GM19467 (cell line): ENCODE results near the gene FBXL17.

Source experiments
- ATAC-seq: cut with Tn5 transposase; IDR thresholded peaks from one replicate; pipeline ENCODE4 v1.9.1; 2021; ENCODE audit warnings: mild to moderate bottlenecking, moderate library complexity; ENCODE audit not compliant: unreplicated experiment

Gene FBXL17

DNA sequence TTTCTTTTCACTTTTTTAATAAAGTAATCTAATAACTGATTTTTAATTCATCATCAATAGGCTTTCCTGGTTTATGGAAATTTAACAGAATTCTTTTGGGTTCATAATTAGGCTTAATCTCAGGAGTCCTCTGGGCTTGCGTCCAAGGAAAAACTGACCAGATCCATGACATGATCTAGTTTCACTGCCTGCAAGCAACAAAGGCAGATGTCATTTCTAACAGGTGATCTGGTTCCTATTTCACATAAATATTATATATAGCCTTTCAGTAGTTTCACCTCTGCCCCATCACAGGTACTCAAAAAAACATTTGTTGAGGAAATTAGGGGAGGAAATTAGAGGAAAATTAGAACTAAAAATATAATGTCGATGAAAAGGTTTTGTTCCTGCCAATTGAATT lies 126.4 kb downstream of the FBXL17 start:
- no peak for ATAC-seq

DNA sequence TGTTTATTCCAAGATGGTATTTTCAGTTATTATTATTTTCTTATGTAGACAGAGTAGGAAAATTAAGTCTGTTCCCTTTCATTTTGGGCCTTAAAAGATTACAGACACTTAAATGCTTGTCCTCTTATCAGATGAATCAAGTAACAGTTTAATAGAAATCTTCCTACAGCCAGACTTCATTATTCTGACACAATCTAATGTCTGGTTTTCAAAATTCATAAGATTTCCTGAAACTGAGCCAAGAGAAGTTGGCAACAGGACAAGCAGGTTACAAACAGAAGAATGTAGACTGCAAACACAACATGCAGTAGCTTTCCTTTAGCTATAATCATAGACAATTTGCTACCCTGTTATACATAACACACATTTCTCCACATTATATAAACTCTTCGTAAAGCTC lies 130.5 kb downstream of the FBXL17 start:
- ATAC-seq, result no peak

DNA sequence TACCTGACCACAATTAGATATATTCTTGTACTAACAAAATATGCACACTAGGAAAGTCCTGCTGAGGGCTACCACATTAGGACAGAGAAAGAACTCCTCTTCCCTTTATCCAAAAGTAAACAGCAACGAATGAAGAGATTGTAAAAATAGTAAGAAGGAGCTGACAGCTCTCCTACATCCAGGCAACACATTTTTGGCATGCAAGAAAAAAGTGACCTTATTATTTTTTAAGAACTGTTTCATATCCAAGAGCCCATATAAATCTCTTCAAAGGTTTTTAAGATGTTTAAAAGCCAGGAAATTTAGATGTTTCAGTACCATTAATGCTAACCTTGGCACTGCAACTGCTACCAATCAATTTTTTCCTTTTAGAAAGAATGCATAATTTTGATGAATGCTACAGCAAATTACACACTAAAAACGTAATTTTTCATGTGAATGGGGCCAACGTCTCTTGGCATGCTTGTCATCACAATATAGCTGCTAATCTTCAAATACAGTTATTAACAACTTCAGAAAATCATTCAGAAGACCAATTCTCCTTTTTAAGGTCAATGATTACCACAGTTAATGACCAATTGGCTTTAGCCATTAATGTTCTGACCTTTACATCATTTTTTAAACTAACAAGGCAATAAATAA lies 132.0 kb downstream of the FBXL17 start:
- no peak for ATAC-seq

DNA sequence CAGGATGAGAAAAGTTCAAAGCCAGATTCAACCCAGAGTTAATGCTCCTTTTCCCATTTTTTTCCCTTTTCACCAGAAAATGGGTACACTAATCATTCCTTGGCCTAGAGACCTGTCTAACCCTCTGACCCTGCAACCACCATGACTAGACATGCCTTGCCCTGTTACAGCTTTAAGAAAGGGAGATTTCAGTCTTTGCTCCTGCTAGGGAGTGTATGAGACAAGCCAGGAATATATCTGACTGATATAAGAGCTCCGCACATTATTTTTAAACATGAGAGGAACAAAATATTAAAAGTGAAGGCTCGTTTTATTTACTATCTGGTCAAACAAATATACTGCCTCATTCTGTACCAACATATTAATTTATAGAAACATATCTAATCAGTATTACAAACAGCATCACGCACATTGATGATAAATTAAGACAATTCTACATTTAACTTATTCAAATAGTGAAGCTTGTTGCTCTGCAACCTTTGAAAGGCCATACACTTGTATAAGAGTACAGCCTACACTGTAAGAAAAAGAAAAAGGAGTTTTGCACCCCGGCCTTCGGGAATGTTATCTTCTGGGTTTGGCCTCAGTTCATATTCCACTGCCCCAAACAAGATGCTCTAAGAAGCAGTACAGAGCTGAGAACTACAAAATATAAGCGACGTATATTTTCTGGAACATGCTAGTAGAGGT lies 132.7 kb downstream of the FBXL17 start:
- ATAC-seq, result no peak

DNA sequence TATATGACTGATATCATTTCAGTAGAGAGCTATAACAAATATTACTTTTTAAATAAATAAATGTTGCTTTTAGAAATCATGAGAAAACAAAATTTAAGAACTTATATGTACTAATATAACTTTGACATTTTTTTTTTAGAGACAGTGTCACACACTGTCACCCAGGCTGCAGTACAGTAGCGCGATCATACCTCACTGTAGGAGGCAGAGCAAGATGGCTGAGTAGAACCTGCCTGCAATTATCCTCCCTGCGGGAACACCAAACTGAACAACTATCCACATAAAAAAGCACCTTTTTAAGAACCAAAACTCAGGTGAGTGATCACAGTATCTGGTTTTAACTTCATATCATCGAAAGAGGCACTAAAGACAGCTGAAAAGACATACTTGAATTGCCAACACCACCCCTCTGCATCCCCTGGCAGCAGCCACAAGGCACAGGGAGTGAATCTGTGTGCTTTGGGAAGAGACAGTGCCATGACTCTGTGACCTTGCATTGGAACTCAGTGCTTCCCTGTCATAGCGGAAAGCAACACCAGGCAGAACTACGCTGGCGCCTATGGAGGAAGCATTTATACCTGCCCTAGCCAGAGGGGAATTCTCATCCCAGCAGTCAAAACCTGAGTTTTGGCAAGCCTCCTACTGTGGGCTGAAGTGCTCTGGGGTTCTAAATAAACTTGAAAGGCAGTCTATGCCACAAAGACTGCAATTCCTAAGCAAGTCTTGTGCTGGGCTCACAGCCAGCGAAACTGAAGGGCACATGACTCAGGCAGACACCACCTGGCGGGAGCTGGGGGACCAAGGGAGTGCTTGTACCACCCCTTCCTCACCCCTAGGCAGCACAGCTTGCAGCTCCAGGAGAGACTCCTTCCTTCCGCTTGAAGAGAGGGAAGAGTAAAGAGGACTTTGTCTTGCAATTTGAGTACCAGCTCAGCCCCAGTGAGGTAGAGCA lies 142.7 kb downstream of the FBXL17 start:
- ATAC-seq, result no peak

DNA sequence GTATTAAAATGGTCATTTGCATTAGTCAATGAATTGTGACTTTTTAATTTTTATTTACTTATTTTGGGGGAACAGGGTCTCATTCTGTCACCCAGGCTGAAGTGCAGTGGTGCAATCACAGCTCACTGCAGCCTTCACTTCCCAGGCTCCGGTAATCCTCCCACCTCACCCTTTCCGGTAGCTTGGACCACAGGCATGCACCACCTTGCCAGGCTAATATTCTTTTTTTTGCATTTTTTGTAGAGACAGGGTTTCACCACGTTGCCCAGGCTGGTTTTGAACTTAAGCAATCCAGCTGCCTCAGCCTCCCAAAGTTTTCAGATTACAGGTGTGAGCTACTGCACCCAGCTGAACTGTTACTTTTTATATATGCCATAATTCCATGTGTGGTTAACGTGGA lies 143.4 kb downstream of the FBXL17 start:
- ATAC-seq, result no peak

DNA sequence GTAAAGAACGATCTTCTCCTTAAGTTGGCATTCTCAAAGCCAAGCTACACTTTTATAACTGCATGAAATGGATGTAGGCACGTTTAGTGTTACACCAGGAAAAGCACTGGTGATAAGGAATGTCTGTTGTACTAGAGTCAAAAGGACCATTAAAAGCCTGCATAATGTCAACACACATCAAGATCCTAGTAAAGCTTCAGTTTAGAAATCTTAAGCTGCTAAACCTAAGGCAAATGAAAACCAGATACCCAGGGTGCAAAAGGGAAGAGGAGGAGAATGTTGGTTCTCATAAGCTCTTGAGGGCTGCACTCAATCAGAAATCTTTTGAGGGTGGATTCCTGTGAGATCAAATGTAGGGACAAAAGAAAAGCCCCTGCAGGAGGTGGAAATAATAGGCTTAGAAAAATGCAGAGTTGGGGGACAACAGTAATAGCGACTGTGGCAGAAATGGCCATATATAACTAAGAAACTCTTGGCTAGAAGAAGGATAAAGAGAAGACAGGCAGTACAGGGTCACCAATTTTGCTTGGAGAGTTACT lies 148.2 kb downstream of the FBXL17 start:
- no peak for ATAC-seq

DNA sequence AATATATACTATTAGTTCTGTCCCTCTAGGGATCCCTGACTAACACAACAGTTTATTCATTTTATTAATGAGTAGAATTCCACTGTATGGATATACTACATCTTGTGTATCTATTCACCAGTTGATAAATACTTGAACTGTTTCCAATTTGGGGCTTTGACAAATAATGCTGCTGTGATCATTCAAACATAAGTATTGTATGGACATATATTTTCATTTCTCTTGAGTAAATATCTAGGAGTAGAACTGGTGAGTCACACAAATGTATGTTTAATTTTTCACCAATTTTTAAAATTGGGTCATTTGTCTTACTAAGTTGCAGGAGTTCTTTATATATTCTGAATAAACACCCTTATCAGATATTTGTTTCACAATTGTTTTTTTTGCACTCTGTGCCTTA lies 149.1 kb downstream of the FBXL17 start:
- ATAC-seq, result no peak

DNA sequence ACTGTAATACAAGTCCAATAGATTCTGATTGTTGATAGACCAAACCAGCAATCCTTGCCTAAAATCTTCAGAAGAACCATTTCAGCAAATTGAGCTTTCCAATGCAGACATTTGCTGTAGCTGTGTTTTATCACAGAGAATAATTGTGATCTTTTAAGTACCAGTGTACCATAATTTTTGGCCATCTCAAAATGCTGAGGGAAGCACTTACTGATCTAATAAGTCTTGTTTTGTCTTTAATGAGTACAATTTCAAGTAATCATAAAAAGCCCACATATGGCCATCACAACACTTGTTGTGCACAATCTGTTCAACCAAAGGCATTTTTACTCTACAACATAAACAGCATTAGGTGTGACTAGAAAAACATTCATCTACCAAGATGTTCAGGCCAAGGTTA lies 159.9 kb downstream of the FBXL17 start:
- no peak for ATAC-seq

DNA sequence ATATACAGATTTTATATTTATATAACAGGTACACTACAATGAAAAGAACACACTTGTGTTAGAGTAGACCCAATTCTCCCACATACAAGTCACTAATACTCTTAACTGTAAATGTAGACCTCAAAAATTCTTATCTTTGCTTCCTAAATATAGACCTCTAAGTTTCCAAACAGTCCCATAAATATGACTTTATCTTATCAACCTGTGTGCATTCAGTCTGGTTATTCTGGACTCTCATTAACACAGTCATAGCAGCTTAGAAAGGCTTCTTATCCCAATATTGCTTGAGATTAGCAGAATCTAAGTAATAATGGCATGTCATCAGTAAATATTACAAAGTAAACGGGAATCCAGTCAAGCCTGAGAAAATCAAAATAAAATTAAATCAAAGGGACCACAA lies 161.1 kb downstream of the FBXL17 start:
- no peak for ATAC-seq

DNA sequence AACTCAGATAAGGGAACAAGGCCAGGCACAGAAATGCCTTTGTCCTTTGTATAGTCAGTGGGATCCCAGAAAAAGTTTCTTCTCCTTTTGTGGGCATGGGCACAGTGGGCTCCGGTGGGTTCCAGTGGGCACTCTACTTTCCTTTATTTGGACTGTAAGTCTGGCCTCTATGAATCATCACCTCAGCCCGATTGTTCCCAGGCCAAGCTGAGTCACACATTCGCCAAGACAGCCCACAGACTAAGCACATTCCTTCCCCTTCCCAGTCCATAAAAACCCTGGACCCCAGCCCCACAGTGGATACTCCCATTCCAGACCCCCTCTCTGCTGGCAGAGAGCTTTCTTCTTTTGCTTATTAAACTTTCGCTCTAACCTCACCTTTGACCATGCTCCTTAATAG lies 165.0 kb downstream of the FBXL17 start:
- no peak for ATAC-seq

DNA sequence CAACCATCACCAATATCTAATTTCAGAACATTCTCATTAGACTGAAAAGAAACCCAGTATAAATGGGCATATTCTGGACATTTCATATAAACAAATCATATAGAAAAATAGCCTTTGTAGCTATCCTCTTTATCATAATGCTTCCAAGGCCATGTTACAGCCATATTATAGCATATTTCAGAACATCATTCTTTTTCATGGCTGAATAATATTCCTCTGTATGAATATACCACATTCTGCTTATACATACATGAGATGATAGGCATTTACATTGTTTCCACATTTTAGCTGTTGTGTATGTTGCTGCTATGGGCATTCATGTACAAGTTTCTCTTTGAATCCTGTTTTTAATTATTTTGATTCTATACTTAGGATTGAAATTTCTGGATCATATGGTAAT lies 167.0 kb downstream of the FBXL17 start:
- no peak for ATAC-seq

DNA sequence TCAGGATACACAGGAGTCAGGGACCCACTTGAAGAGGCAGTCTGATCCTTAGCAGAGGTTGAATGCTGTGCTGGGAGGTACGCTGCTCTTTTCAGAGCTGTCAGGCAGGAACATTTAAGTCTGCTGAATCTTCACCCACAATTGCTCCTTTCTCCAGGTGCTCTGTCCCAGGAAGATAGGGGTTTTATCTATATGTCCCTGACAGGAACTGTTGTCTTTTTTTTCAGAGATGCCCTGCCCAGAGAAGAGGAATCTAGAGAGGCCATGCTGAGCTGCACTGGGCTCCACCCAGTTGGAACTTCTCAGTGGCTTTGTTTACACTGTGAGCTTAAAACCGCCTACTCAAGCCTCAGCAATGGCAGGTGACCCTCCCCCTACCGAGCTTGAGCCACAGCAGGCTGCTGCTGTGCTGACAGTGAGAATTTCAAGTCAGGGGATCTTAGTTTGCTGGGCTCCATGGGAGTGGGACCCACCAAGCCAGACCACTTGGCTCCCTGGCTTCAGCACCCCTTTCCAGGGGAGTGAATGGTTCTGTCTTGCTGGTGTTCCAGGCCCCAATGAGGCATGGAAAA lies 169.0 kb downstream of the FBXL17 start:
- no peak for ATAC-seq

DNA sequence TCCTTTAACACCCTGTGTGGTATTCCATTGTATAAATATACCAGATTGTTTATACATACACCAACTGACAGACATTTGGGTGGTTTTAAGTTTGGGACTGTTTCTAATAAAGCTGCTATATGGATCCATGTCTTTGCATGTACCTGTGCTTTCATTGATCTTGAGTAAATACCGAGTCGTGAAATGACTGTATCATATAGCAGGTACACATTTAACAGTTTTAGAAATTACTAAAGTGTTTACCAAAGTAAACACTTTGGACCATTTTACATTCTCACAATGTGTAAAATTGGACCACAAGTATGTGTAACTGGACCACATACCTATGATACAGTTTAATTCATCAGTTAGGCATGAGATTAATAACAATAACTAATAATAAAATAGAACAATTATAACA lies 175.2 kb downstream of the FBXL17 start:
- ATAC-seq, result no peak

DNA sequence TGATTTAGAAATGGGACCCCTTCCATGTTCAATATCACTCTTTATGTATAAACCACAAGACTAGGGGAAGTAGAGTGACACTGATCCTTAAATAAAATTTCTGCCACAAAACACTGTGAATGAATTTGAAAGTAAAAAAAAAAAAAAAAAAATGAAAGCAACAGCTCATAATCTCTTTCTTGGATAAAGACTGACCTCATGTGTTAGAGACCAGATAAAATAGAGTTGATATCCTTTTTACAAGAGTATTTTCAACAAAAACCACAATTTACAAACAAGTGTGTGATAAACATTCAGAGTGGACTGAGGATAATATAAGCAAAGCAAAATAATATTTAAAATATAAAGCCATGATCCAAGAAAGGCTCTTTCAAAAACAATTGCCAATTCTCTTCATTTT lies 180.2 kb downstream of the FBXL17 start:
- ATAC-seq, result no peak

DNA sequence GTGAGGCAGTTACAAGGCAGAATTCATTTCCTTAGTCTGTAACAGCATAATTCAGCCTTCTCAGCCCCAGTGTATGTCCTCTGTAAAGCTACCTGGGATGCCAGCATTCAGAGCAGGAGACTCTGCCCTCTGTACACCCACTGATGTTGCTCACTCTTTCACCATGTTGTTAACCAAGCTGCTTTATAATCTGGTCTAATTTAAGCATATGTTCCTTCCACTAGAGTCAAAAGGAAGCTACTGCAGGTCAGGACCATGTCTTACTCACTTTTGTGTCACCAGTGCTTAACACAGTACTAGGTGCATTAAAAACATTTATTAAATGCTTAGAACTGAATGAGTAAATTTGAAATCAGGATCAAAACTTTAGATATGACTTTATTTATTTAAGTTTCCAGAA lies 185.6 kb downstream of the FBXL17 start:
- no peak for ATAC-seq

DNA sequence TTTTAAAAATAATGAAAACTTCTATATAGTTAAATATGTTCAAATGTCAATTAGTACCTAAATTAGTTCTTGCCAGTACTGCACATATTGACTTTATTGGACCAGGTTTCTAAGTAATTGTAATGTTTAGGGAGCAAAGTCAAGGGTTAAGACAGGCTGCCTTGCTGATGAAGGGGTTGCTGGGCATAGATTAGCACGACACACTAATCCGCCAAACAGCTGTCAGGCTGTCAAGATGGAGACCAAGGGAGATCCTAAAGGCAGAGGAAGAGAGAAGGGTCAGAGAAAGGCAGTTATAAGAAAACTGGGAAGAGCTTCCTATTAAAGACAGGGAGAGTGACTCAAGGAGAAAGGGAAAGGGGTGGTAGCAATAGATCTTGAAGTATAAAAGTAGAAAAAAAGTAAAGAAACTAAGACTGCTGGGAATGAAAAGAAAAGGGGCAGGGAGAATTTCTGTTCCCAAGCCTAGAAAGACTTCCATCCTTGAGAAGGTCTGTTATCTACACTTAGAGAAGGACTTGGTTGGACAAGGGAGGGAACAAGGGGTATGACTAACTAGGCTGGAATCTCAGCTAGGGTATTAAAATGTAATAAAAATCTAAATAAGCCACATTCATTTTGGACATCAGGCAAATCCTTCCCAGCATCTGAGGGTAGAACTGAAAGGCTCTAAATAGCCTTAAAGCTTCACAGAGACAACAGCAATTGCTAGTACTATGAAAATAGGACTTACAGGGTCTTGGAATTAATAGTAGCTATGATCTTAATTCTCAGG lies 188.7 kb downstream of the FBXL17 start:
- no peak for ATAC-seq

DNA sequence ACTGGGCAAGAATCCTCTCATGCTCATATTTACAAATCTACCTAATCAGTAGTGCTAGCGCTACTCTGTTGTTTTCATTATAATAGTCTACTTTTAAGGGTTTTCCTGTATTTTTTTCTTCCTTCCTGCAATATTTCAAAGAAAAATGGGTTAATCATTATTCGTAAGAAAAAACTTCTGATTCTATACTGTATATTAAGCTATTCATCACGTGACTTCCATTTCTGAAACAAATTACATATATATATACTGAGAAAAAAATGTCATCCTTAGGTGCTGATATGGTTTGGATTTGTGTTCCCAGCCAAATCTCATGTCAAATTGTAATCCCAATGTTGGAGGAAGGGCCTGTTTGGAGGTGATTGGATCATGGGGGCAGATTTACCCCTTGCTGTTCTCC lies 197.0 kb downstream of the FBXL17 start:
- no peak for ATAC-seq

DNA sequence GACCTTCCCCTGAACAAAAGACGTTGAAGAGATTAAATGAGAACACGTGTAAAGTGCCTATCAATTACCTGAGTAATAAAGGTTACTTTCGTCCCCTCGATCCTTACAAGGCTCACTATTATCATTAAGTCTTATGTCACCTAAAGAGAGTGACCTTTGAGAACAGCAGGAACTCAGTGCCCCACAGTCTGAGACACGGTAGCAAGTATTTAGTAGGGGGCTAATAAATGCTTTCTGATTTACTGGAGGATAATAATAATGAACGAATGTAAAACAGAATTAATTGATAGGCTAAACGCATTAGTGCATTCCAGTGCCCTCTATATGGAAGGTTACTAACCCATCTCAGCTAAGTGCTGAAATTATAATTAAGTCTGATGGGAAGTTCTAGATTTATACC lies 199.9 kb downstream of the FBXL17 start:
- ATAC-seq, result no peak

DNA sequence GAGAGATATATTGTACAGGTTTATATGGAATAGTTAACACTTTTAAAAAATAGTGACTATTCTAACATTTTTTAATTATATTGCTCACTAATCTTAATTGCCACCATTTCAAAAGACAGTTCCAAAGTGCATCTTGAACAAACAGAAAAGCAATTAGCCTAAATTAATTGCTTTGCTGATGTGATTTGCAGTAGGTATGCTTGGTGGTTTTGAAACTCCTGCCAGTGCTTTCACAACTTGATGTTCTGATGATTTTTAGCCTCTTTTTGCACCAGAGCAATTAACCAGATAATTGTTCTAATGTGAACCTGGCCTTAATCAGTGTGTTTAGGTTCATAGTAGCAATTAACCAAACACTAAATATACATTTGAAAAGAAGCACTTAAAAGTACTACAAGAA lies 207.6 kb downstream of the FBXL17 start:
- ATAC-seq, result no peak
